C4-2B (cell line): ENCODE data around the gene ARHGEF35.
"Not testable (repeated sequence)": the region's sequence is repeated elsewhere in the genome, so short reads cannot be mapped to it uniquely, and the experiment has no call there.

Experiments used
- CTCF ChIP-seq: fragments of 450-650 bp; conservative IDR thresholded peaks from 2 replicates; pipeline ENCODE4 v1.5.1; 2017; ENCODE audit warnings: mild to moderate bottlenecking
- ZFX ChIP-seq: fragments of 450-650 bp; IDR thresholded peaks from 2 replicates; pipeline ENCODE4 v1.6.1; 2017

- not testable (repeated sequence) for TF ChIP-seq CTCF, ZFX
Observed at GRCh38 chr7:144198934-144199333, 3.3 kb upstream of the ARHGEF35 start.
